ENCODE measurements around the gene DAPP1.
A peak's percentile ranks its signal among the peaks of the same experiment; 100 is the strongest.

Gene DAPP1

GRCh38 chr4:99856166-99856565, 39.5 kb downstream of the DAPP1 start:
- no peak for DNase-seq

DNA sequence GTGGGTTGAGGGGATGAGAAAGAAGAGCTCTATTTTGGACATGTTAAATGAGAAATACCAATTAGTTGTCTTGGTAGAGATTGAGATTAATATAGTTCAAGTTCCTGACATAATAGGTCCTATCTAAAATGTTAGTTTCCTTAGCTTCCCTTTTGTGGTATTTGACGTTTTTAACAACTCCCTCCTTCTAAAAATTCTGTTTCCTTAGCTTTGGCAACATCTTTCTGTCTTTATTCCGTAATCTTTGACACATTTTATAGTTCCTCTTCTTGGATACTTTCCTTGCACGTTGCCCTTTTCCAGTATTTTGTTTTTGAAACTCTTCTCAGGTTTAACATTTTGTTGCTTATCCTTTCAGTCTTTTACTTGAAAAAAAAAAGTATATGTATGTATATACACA, 40.7 kb downstream of the DAPP1 start:
- DNase-seq: no peak

DNA sequence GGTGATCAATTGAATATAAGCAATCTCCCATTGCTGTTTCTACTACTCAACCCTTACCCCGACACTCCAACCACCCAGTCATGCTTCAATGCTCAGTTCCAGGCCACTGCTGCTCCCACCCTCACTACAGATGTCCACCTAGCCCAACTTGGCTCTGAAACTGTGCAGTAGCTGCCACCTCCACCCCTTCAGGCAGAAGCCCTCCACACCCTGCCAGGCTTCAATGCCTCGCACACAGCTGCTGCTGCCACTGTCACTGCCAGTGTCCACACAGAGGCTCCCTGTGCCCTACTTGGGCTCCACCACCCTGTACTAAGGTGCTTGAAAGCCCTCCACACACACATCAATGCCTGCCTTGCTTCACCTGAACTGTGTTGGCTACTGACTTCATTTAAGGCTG, 43.0 kb downstream of the DAPP1 start:
- no peak for DNase-seq

DNA sequence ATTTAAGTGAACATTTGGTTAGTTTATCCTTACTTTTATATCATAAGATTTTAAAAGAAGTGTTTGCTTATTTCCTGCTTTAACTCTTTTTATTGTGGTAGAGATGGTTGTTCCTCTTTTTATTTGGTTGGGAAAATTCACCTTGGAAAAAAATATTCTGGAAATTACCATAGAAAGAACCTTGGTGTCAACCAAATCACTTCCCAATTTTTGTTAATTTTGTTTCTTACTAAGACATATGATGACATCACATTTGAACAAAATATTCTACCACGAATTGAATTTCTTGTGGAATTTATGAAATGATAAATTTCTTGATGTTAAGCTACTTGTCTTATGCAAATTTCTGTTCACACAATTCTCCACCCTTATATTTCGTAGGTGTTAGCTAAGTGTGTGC, 43.9 kb downstream of the DAPP1 start:
- no peak for DNase-seq

DNA sequence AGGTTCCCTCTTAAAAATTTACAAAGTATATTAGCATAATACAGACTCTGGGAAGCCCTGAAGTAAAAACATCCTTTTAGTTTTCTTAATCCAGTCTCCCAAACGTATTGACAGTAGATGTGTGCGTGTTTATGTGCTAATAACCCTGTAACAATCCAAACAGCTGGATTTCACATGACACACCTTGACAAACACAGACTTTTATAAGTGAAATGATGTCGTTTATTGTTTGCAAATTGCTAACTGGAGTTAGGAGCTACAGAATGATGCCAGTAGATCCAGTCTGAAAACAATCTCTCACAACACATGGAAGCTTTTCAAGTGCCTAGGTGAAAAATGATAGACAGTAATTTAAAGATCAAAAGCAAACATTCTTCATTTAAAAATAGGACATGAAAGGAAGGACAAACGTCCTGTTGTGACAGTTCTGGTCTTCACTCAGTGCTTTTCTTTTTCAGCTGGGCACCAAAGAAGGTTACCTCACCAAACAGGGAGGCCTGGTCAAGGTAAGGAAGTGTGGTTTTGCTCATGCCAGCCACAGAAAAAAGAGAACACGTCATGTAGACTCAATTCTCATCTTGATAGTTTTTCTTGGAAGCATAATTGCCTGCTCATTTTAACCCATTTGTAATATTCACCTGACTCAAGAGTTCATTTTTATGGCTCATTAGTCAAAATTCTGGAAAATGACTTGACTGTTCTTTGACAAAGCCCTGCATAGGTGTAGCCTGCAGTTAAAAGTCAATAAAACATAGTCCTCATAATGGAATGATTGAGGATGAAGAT, 44.7 kb downstream of the DAPP1 start:
- peak; percentile 14 for DNase-seq

- DNase-seq: no peak
These were observed 47.2 kb downstream of the DAPP1 start for GRCh38 chr4:99863804-99864203.

GRCh38 chr4:99868126-99868596, 51.5 kb downstream of the DAPP1 start:
- DNase-seq: no peak

DNA sequence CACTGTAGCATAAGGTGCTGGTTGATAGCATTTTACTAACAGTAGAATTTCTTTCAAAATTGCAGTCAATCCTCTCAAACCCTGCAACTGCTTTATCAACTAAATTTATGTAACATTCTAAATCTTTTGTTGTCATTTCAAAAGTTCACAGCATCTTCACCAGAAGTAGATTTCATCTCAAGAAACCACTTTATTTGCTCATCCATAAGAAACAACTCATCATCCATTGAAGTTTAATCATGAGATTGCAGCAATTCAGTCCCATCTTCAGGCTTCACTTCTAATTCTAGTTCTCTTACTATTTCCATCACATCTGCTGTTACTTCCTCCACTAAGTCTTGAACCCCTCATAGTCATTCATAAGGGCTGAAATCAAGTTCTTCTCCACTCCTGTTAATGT, 55.9 kb downstream of the DAPP1 start:
- no peak for DNase-seq

- no peak for DNase-seq
These were observed 58.4 kb downstream of the DAPP1 start for GRCh38 chr4:99875071-99875470.

DNA sequence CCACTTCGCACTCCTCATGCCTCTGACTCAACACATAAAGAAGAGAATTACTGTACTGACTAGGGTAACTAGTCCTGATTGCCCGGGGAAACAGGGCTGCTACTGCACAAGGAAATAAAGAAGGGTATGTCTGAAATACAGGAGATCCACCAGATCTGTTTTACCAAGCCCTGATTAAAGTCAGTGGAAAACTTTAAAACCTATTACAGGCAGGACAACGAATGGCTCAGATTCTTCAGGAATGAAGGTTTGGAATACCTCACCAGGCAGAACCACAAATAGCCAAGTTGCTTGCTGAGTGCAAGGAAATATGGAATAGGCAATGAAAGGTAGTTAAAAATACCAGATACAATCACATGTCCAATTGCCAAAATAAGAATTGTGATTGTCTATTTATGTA, 60.3 kb downstream of the DAPP1 start:
- no peak for DNase-seq

DNA sequence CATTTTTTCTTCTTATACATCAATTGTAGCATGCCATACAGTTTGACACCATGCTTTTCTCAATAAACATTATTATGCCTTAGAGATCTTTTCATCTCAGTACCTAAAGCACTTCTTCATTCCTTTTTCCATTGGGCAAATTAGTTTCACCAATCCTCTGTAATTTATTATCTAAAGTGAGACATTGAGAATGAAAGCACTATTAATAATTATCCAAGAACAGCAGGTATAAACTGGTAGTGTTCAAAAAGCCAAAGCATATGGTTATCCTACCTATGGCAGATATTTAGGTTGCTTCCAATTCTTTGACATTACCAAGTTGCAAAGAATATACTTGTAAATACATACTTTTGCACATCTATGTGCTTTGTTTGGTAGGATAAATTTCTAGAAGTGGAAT, 62.0 kb downstream of the DAPP1 start:
- DNase-seq: no peak

- no peak for DNase-seq
These were observed 62.8 kb downstream of the DAPP1 start for GRCh38 chr4:99879458-99879857.

GRCh38 chr4:99885063-99885664, 68.5 kb downstream of the DAPP1 start:
- DNase-seq: no peak

GRCh38 chr4:99885687-99886086, 69.1 kb downstream of the DAPP1 start:
- DNase-seq: no peak

- no peak for DNase-seq
These were observed 69.5 kb downstream of the DAPP1 start for GRCh38 chr4:99886146-99886545.

DNA sequence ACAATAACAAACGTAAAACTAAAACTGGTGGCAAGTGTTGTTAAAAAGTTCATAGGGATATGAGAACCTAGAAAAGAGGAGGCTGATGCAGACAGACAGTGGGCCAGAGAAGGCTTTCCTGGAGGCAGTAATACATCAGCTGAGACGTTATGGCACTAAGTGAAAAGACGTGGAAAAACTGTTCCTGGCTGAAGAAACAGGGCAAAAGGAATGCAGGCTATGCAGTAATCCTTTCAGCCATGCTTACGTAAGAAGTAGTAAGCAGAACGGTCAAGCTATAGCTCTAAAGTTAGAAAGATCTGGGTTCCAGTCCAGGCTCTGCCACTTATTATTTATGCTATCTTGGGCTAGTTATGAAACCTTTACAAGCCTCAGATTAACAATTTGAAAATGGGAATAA, 71.2 kb downstream of the DAPP1 start:
- DNase-seq: no peak

- no peak for DNase-seq
These were observed 74.7 kb downstream of the DAPP1 start for GRCh38 chr4:99891351-99891750.

GRCh38 chr4:99893029-99893428, 76.4 kb downstream of the DAPP1 start:
- DNase-seq: no peak

- no peak for DNase-seq
These were observed 77.2 kb downstream of the DAPP1 start for GRCh38 chr4:99893839-99894160.

GRCh38 chr4:99894161-99894997, 77.8 kb downstream of the DAPP1 start, which contains the start of gene LAMTOR3:
Gene LAMTOR3 (minus strand): TSS chr4:99894427. CDS start chr4:99893963, 464 bp downstream.
- DNase-seq: peak; percentile 40

- no peak for DNase-seq
These were observed 78.4 kb downstream of the DAPP1 start for GRCh38 chr4:99894998-99895397.

DNA sequence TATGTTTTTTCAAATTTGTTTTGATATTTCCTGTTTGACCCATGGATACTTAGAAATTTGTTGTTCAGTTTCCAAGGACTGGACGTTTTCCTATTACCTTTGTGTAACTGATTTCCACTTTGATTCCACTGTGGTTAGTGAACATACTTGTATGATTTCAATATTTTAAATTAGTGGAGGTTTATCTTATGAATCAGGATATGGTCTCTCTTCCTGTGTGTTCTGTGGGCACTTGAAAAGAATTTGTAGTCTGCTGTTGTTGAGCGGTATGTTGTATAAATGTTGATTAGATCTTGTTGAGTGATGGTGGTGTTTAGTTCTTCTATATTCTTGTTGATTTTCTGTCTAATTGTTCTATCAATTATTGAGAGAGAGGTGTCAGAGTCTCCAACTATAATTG, 98.8 kb downstream of the DAPP1 start:
- DNase-seq: no peak

- DNase-seq: no peak
These were observed 100.9 kb downstream of the DAPP1 start for GRCh38 chr4:99917575-99917974.

DNA sequence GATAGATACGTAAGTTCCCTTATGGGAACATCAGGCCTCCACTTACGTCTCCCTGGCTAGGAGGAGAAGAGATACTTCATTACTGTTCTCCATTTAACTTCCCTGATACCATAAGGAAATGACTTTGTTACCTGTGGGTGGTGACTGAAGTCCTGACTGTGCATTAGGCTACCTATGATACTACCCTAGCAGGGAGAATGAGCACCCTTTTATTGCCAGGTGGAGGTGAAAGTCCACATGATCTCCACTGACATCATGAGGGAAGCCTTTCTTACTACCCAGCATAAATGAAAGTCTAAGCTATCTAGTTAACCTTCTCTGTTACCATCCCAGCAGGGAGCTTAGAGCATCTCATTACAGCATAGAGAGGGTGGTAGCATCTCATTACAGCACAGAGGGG, 102.0 kb downstream of the DAPP1 start:
- DNase-seq: no peak

All from SHP77 treated with DMSO at 0.1 percent for 48 hours (cell line).